22Rv1 (cell line): Measurements from ENCODE around the gene AK2.

ENCODE experiments used
- ZFX ChIP-seq: fragments of 450-650 bp; IDR thresholded peaks from 2 replicates; pipeline ENCODE4 v1.6.1; 2017; ENCODE audit warnings: antibody characterized with exemption, borderline replicate concordance
- TF ChIP-seq, protein P1 (sequence below): fragments of 450-650 bp; IDR thresholded peaks from 2 replicates; pipeline ENCODE4 v1.5.1; 2017; ENCODE audit warnings: mild to moderate bottlenecking

- TF ChIP-seq, protein P1, sequence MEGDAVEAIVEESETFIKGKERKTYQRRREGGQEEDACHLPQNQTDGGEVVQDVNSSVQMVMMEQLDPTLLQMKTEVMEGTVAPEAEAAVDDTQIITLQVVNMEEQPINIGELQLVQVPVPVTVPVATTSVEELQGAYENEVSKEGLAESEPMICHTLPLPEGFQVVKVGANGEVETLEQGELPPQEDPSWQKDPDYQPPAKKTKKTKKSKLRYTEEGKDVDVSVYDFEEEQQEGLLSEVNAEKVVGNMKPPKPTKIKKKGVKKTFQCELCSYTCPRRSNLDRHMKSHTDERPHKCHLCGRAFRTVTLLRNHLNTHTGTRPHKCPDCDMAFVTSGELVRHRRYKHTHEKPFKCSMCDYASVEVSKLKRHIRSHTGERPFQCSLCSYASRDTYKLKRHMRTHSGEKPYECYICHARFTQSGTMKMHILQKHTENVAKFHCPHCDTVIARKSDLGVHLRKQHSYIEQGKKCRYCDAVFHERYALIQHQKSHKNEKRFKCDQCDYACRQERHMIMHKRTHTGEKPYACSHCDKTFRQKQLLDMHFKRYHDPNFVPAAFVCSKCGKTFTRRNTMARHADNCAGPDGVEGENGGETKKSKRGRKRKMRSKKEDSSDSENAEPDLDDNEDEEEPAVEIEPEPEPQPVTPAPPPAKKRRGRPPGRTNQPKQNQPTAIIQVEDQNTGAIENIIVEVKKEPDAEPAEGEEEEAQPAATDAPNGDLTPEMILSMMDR = no peak
- TF ChIP-seq ZFX = no peak
Measured at GRCh38 chr1:33018112-33018511, 18.6 kb downstream of the AK2 start.
